GM12874 (cell line): ENCODE data around the gene SLC25A12.

Source experiments
- CTCF ChIP-seq: IDR thresholded peaks from 2 replicates; pipeline ENCODE4 v1.5.1; 2011; ENCODE audit warnings: low read depth, mild to moderate bottlenecking, control low read depth, low read length, moderate library complexity; ENCODE audit not compliant: insufficient read depth

The SLC25A12 gene

DNA sequence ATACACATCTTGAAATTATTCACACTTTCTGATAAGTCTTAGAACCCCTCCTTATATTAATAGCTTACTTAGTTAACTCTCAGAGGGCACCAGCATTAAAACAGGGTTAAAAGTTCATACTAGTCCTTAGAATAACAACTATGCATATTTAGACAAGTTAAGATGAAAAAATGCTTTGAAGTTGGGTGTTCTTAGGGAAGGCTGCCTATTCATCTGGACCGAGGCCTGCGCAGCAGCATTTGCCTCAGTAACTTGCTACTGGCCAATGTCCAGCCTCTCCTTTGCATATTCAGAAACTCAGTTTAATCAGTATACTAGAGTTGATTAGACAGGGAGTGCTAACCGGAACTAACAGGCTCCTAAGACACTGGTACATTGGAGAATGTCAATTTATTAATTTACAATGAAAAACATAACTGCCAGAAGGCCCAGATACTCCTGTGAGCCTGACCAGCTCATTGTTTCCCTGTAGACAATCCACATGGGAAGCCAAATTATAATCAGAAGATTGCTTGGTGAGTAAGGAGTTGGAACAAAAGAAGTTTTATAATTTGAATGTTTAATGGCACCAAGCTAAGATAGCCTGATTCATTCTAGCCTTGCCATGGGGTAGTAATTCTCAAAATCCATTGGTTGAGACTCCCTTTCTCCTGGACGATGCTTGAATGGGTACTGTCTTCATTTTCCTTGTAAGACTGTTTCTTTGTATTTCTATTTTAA lies 157.9 kb downstream of the SLC25A12 start:
- no peak for TF ChIP-seq CTCF
